ENCODE results near the gene ZNF556.
"Not testable (repeated sequence)": the region's sequence is repeated elsewhere in the genome, so short reads cannot be mapped to it uniquely, and the experiment has no call there.

Gene ZNF556

DNA sequence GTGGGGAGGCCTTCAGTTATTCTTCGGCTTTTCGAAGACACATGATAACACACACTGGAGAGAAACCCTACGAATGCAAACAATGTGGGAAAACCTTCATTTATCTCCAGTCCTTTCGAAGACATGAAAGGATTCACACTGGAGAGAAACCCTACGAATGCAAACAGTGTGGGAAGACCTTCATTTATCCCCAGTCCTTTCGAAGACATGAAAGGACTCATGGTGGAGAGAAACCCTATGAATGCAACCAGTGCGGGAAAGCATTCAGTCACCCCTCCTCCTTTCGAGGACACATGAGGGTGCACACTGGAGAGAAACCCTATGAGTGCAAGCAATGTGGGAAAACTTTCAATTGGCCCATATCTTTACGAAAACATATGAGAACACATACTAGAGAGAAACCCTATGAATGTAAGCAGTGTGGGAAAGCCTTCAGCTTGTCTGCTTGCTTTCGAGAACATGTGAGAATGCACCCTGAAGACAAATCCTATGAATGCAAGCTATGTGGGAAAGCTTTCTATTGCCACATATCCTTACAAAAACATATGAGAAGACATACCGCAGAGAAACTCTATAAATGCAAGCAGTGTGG lies 14.0 kb upstream of the ZNF556 start:
- no peak for DNase-seq (ENCODE audit: low read depth in 2 of 2)

DNA sequence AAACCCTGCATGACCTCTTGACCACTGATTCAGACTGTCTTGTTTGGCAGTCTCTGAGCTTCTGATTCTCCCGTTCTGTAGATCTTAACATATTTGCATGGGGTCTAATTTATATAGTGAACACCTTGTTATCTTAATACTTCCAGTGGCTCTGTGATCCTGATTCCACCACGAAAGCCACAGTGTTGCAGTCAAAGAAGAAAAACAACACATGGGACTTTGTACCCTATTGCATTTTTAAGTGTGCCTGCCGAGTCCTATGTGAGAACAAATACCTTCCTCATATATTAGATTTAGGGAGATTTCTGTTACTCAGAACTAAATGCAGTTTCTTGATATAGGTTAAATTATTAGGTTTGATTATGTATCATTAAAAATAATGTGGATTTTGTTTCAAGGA lies 12.3 kb upstream of the ZNF556 start:
- no peak for DNase-seq (ENCODE audit: low read depth in 2 of 2)

DNA sequence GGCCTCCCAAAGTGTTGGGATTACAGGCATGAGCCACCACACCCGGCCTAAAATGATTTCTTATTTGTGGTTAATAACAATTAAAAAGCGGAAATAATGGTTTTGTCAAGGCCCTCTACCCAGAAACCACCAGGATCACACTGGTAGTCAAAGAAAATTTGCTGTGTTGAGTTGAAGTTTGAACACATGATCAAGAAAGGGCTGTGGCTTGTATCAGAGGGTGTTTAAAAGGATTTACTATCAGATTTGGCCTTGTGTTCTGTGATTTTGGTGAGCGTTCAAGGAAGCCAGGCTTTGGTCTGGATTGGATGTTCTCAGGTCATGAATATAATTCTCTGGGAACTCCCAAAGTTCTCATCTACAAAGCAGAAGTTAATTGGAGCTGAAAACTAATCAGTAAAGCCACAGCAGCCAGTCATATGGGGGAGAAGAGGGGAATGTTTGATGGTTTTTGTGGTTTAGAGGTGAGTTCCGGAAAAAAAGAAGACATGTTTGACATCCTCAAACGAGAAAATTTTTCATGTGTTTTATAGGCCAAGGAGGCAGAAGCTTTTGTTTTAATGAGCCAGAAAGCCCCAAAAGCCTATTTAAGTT lies 10.6 kb upstream of the ZNF556 start:
- no peak for DNase-seq (ENCODE audit: low read depth in 2 of 2)

DNA sequence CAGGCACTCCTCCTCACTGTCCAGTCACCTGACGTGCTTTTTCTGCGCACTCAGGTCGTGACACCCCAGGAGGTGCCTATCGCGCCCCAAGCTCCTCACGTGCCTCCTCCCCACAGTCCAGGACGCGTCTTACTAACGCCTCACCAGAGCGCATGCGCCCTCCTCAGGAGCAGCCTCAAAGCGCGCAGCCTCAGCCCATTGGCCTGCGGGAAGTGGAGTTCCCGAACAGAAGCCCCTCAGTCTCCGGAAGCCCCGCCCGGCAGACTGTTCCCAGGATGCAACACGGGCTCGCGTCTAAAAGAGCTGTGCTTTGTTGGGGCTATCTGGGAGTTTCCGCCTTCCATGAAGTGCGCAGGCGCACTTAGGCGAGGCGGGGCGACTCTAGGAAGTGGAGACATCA lies 8.3 kb upstream of the ZNF556 start:
- DNase-seq (ENCODE audit: low read depth in 2 of 2) = no peak

DNA sequence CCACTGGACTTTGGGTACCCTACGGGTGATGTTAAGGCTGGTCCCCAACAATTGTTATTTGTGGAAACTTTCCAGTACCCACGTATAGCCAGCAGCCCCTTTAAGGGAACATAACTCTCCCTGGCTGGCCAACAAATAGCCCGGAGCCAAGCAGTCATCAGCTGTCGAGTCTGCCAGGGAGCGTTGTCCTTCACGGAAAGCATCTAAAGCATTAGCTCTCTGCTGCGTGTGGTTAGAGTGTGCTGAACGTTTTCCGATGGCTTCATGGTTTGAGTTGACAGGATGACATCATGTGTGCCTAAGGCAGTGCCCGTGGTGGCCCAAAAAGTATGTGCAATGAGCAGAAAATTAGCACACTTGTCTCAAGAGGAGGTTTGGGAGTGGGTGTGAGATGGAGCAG lies 3.3 kb upstream of the ZNF556 start:
- DNase-seq (ENCODE audit: low read depth in 2 of 2) = no peak

DNA sequence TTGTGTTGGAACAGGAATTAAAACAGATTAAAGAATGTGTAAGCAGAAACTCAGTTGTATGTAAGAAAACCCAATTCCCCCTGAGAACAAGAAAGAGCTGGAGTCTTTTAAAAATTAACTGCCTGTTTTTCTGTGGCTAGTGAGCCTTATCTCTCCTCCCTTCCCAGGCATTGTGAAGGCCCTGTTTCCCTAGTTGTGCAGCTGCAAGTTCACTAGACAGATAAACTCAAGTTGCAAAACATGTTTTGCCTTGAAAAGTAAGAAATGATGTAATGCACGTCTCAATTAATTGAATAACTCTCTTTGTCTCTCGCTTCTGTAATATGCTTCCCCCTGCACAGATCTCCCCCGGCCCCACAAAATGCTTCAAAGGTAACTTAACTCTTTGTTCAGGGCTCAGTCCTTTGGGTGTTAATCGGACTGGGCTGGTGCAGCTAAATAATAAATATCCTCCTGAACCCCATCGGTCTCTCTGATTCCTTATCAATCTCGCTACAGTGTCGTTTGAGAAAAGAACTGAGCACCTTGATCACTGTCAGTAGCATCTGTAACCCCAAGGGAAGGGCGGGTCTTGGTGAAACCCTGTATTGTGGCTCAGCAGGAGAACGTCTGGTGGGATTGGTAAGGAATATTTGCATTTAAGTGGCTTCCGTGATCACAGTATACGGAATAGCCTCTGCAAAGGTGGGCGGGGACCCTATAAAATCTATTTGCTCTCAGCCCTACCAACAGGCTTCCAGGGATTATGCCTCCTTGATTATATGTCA lies 1.6 kb upstream of the ZNF556 start:
- no peak for DNase-seq (ENCODE audit: low read depth in 2 of 2)

DNA sequence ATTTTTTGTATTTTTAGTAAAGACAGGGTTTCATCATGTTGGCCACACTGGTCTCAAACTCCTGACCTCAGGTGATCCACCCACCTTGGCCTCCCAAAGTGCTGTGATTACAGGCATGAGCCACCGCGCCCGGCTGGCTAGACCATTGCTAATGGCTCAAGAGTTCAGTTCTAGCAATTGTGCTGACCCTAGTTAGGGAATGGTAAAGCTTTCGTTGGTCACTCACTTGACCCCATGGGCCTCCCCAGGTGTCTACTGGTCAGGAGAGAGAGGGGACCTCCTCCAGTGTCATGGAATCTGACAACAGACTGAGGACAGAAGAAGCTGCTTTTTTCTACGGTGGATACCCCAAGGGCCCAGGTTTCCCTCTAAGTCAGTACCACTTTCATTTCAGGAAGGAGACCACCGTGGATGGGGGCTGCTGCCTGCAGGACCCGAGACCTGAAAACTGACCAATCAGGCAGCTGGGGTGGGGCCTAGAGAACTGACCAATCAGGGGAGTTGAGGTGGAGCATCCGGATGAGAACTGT lies 575 bp upstream of the ZNF556 start:
- no peak for DNase-seq (ENCODE audit: low read depth in 2 of 2)

DNA sequence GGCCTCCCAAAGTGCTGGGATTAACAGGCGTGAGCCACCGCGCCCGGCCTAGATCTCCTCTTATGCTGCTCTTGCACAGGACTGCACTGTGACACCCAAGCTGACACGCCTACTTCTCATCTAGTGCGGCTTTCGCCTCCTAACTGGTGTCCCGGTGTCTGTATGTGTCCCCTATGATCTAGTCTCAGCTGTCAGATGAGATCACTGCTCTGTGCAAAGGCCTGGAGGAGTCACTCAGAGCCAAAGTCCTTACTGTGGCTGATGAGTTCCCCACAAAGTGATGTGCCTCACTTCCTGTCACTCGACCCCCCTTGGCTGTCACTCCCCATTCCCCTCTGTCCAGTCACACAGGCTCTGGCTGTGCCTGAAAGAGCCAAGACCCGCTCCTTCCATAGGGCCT lies 2.5 kb downstream of the ZNF556 start:
- DNase-seq (ENCODE audit: low read depth in 2 of 2) = no peak

DNA sequence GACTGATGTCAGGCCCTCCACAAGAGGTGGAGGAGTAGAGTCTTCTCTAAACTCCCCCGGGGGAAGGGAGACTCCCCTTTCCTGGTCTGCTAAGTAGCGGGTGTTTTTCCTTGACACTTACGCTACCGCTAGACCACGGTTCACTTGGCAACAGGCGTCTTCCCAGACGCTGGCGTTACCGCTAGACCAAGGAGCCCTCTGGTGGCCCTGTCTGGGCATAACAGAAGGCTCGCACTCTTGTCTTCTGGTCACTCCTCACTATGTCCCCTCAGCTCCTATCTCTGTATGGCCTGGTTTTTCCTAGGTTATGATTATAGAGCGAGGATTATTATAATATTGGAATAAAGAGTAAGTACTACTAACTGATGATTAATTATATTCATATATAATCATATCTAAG lies 5.0 kb downstream of the ZNF556 start:
- DNase-seq (ENCODE audit: low read depth in 2 of 2) = peak in 1 of 2 donors; percentile 8

DNA sequence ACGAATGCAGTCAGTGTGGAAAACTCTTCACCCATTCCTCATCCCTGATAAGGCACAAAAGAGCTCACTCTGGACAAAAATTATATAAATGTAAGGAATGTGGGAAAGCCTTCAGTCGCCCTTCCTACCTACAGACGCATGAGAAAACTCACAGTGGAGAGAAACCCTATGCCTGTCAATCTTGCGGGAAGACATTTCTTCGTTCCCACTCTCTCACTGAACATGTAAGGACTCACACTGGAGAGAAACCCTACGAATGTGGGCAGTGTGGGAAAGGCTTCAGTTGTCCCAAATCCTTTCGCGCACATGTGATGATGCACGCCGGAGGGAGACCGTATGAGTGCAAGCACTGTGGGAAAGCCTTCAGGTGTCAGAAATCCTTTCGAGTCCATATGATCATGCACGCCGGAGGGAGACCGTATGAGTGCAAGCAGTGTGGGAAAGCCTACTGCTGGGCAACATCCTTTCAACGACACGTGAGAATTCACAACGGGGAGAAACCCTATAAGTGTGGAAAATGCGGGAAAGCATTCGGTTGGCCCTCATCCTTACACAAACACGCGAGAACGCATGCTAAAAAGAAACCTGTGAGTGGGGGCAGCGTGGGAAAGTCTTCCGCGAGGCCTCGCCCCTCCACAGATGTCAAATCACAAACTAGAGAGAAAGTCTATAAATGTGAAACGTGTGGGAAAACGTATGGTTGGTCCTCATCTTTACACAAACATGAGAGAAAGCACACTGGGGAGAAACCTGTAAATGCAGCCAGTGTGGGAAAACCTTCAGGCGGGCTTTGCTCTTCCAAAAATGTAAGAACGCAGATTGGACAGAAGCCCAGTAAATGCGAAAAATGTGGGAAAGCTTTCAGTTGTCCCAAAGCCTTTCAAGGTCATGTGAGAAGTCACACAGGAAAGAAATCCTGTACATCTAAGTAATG lies 10.5 kb downstream of the ZNF556 start:
- DNase-seq (ENCODE audit: low read depth in 2 of 2) = no peak

DNA sequence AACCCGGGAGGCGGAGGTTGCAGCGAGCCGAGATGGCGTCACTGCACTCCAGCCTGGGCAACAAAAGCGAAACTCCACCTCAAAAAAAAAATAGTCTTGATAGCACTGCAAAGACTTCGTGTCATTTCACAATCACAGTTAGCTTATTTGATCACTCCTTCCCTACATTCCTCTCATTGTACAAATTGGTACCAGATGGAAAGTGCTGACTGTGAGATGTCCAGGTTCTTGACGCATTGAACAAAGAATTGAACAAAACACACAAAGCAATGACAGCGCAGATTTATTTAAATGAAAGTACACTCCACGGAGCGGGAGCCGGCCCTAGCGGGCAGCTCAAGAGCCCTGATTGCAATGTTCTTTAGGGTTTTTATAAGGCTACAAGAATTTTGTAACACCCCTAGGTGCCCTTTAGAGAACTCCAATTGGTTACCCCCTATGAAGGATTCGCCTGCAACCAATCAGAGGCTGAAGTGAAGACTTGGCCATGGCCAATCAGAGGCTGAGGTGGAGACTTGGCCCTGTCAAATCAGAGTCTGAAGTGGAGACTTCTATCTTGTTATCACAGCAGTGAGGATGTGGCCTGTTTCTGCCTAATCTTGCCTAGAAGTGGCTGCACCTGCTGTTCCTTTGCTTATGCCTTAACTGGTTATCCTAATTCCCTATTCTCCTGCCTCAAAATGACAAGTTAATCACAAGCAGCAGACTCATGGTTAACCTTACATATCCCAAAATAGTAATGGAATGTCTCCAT lies 16.7 kb downstream of the ZNF556 start:
- DNase-seq (ENCODE audit: low read depth in 2 of 2) = no peak

DNA sequence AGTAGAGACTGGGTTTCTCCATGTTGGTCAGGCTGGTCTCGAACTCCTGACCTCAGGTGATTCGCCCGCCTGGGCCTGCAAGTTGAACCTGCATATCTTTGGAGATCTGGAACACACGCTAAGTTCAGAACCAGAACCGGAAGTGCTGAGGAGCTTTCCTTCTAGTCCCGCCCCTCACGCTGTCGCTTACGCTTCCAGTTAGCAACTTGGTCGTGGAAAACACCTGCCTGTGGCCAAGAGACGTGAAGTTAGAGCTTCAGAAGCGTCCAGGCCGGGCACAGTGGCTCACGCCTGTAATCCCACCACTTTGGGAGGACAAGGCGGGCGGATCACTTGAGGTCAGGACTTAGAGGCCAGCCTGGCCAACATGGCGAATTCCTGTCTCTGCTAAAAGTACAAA lies 18.6 kb downstream of the ZNF556 start:
- no peak for DNase-seq (ENCODE audit: low read depth in 2 of 2)

DNA sequence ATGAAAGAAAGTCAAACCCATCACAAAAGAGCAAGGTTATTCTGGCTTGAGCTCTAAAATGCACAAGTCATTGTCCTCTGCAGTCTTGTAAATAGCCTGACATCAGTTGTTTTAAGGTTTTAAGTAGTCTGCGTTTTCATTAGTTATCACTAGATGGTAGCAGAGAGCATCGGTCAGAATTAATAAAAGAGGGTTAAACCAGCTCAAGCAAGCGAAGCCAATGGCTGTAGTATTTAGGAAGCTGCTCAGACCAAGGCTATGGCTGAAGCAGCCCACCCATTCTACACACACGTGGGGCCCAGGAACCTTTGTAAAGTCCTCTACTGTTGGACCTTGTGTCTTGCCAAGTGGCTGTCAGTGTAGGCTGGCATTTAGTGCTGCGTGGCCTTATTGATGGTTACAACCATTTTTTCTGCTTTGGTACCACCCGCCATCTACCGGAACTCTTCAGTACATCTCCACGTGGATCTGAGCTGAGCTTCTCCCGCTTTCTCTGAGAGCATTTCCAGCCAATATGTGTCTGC lies 20.3 kb downstream of the ZNF556 start:
- no peak for DNase-seq (ENCODE audit: low read depth in 2 of 2)

DNA sequence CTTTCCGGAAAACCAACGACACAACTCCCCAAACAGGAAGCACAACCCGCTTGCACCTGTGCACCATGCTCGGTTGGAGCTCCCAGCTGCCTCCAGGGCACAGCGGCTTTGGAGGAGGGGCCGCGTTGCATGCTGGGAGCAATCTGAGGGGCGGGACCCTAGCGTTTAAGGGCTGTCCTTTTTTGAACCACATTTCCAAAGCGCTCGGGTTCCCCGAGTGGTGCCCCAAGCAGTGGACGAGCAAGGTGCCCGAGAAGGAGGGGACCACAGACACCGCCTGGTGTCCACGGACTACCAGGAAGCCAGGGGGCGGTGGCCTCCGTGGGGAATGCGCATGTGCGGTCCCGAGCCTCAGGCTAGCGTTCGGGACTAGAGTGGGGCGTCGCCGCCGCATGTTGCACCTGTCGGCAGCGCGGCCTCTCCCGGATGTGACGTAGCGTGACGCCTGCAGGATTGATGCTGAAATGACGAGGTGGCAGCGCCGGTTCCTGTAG lies 21.6 kb downstream of the ZNF556 start:
- peak in 1 of 2 donors; percentile 13 for DNase-seq (ENCODE audit: low read depth in 2 of 2)

DNA sequence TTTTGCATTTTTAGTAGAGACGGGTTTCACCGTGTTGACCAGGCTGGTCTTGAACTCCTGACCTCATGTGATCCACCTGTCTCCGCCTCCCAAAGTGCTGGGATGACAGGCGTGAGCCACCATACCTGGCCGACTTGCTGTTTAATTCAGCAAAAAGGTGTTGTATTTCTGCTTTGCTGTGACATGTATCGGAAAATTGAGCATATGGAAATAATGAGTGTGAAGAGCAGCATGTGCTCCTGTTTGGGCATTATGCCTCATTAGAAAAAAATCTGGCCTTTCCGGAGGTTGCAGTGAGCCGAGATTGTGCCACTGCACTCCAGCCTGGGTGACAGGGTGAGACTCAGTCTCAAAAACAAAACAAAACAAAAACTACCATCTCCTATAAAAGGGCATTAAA lies 23.4 kb downstream of the ZNF556 start:
- not testable (repeated sequence) for DNase-seq (ENCODE audit: low read depth in 2 of 2)

DNA sequence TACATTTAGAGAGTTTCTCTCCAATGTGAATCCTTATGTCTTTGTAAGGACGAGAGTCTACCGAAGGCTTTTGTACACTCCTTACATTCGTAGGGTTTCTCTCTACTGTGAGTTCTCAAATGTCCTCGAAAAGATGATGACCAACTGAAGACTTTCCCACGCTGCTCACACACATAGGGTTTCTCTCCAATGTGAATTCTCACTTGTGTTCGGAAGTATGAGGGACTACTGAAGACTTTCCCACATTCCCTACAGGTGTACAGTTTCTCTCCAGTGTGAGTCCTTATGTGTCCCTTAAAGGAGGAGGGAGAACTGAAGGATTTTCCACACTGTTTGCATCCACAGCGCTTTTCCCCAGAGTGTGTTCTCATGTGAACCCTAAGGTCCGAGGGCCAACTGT lies 29.6 kb downstream of the ZNF556 start:
- no peak for DNase-seq (ENCODE audit: low read depth in 2 of 2)

DNA sequence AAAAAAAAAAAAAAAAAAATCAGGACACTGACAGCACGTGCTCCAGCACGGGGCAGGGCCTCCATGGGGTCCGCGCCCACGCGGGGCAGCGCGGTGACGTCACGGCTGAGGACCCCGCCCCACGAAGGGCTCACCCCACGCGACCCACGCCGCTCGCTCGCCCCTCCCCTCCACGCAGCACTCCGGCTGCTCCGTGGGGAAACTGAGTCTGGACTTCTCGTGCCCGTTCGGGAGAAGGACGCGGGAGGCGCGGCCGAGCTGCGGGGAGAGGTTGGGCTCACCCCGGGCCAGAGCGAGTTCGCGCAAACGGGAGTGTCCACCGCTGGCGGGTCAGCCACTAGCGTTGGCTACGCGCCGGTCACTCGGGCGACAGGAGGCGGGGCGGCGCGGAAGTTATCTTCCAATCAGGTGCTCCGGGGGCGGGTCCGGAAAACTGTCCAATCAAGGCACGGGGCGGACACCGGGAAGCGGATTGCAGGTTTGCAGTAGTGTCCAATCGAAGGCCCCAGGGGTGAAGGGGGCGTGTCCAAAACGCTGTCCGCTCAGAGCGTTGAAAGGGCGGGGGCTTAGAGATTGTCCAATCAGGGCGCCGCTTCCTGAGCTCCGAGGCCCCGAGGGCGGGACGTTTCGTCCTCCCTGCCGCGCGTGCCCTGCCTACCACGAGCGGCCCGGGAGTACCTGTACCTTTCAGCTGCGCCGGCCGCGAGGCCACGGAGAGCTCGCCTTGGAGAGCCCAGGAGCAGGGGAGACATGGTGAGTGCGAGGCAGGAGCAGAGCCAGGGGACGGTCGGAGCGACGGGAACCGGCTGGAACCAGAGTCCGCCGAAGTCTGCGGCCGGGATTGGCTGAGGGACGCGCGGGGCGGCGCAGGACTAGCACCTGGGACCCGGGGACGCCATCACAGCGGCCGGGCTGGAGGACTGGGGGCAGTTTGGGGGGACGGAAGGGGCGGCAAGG lies 33.4 kb downstream of the ZNF556 start, which contains the start of gene ZNF57:
Gene ZNF57, plus strand, starts transcription at position 633 of the 957 bp plus-strand sequence. Its CDS starts 118 bp downstream, at position 751.
- peak; percentile 91 to 93 for DNase-seq (ENCODE audit: low read depth in 2 of 2)

DNA sequence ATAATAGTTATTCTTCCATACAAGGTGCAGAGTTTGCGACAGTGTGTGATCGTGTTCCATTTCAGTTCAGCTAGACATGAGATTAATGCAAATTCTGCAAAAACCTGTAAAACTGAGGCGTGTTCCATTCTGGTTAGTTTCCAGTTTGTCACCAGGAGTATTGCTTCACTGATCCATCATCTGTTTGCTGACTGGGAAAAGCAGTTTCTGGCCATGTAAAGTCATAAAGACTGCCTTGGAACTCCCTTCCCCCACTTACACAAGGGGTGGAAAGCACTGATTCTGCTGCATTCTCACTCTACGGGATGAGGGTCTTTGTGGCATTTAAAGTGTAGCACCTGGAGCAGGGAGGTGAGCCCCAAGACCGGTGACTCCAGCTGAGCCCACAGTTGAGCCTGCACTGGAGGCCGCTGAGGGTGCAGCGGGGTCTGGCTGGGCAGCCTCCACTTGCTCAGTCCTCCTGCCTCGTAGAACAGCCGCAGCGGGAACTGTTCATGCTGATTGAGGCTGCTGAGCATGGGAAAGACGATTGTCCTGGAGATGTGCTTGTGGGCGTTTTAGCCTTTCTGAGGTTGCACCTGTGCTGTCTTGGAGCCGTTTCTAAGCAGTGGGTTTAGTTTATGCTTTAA lies 35.6 kb downstream of the ZNF556 start:
- DNase-seq (ENCODE audit: low read depth in 2 of 2) = no peak

DNA sequence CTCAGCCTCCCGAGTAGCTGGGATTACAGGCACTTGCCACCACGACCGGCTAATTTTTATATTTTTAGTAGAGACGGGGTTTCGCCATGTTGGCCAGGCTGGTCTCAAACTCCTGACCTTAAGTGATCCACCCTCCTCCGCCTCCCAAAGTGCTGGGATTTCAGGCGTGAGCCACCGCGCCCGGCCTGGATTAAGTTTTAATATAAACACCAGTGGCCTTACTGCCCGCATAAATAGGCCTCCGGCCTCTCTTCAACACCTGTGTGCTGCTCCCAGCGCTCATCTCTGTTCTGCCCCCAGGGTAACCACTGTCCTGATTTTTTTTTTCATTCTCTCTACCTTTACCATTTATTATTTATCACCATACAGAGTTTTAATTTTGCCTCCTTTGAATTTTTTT lies 36.2 kb downstream of the ZNF556 start:
- DNase-seq (ENCODE audit: low read depth in 2 of 2) = not testable (repeated sequence)
